K562 (cell line): ENCODE measurements around the gene TCEAL8. TPM values are rescaled to one million over a fixed set of nuclear protein-coding genes. Genes with fewer than 3 reads are reported as not detected.
A peak's percentile ranks its signal among the peaks of the same experiment; 100 is the strongest.

Source experiments
- CBX5 ChIP-seq: IDR thresholded peaks from 2 replicates; pipeline ENCODE4 v1.6.1; 2014; ENCODE audit warnings: low read depth, borderline replicate concordance
- CCNT2 ChIP-seq: IDR thresholded peaks from 2 replicates; pipeline ENCODE4 v1.6.1; 2011; ENCODE audit warnings: borderline replicate concordance, low read depth, mild to moderate bottlenecking, moderate library complexity, mixed read lengths, low read length; ENCODE audit not compliant: insufficient read length; ENCODE audit errors: extremely low read depth
- CHCHD3 ChIP-seq: fragments of 250-450 bp; sonication (Bioruptor Pico); IDR thresholded peaks from 2 replicates; pipeline ENCODE4 v2.1.2; 2022; ENCODE audit warnings: mild to moderate bottlenecking
- CHD7 ChIP-seq: fragments of 200-600 bp; sonication (generic); IDR thresholded peaks from one replicate; pipeline ENCODE4 v1.6.1; 2012; ENCODE audit warnings: mild to moderate bottlenecking, low read depth, low read length, inconsistent platforms
- MCM3 ChIP-seq: fragments of 450-650 bp; IDR thresholded peaks from 2 replicates; pipeline ENCODE4 v1.6.1; 2016
- MTA2 ChIP-seq: fragments of 450-650 bp; IDR thresholded peaks from 2 replicates; pipeline ENCODE4 v1.6.1; 2016; ENCODE audit warnings: low read depth
- SMARCA4 ChIP-seq: fragments of 450-650 bp; IDR thresholded peaks from 2 replicates; pipeline ENCODE4 v1.6.1; 2016
- STAT5B ChIP-seq: fragments of 250-450 bp; sonication (Bioruptor Pico); IDR thresholded peaks from 2 replicates; pipeline ENCODE4 v1.8.0; 2021; ENCODE audit warnings: mild to moderate bottlenecking, inconsistent platforms
- THRB ChIP-seq: fragments of 450-650 bp; formaldehyde crosslinking; conservative IDR thresholded peaks from 2 replicates; pipeline ENCODE4 v1.4.0; 2022; ENCODE audit warnings: mild to moderate bottlenecking, missing genetic modification characterization
- U2AF1 ChIP-seq: fragments of 200-400 bp; formaldehyde crosslinking; optimal IDR thresholded peaks from 2 replicates; pipeline ENCODE3; 2017; ENCODE audit warnings: mild to moderate bottlenecking, low read depth, low read length, moderate library complexity
- ZNF644 ChIP-seq: fragments of 200-800 bp; sonication (Bioruptor generic); IDR thresholded peaks from 2 replicates; pipeline ENCODE4 v1.6.1; 2016; ENCODE audit warnings: low read depth, missing genetic modification characterization, missing compliant biosample characterization
- ZNF766 ChIP-seq: fragments of 200-800 bp; sonication (Bioruptor generic); conservative IDR thresholded peaks from 2 replicates; pipeline ENCODE4 v1.6.1; 2016; ENCODE audit warnings: missing genetic modification characterization, missing compliant biosample characterization
- polyA plus RNA-seq, 8 experiments: library from polyadenylated mRNA; depleted of rRNA in 4 of 8; stranded (reverse) in 5 of 8; unstranded in 3 of 8; fragments of >200 nt; fragmentation: Nextera tagmentation in 2 of 8; fragmentation: Illumina TruSeq in 1 of 8; extraction: Ambion mirVana in 2 of 8; extraction: Trizol in 1 of 8; gene quantifications; 2 replicates each; pipeline versions ENCODE4 v1.2.1 to v1.2.3, GENCODE V29; 2011 to 2014; ENCODE audit warnings: inconsistent platforms in 1 of 8, missing spikeins in 1 of 8
- total RNA-seq, 7 experiments: library from RNA; depleted of rRNA in 6 of 7; stranded (reverse); fragments of >200 nt in 6 of 7; fragmentation: Illumina TruSeq in 2 of 7; extraction: Trizol in 2 of 7; gene quantifications; 2 replicates each; pipeline versions ENCODE4 v1.2.1 to v1.2.3, GENCODE V29; 2011 to 2021; ENCODE audit warnings: low replicate concordance in 1 of 7
- TF ChIP-seq, protein P1 (sequence below): IDR thresholded peaks from 2 replicates; pipeline ENCODE4 v1.6.1; 2016; ENCODE audit warnings: missing genetic modification characterization, missing compliant biosample characterization
- TF ChIP-seq, protein P2 (sequence below): fragments of 450-650 bp; formaldehyde crosslinking; IDR thresholded peaks from 2 replicates; pipeline ENCODE4 v1.4.0; 2020; ENCODE audit warnings: mild to moderate bottlenecking, moderate library complexity

Gene TCEAL8
- total and polyA plus RNA-seq, 9 of the 15 experiments (the other 6 are each of a cell fraction or from before 2014, with no cell fraction given), result 49.0 to 178 (median 101) TPM

- TF ChIP-seq CBX5, result no peak
- TF ChIP-seq CCNT2, result peak; percentile 12
- no peak for TF ChIP-seq ZNF644
- TF ChIP-seq ZNF766 (CRISPR knock-in tag), result peak; percentile 58; the same call in 1 of the 2 replicates
- no peak for TF ChIP-seq THRB (CRISPR knock-in tag)
- TF ChIP-seq SMARCA4, result peak; percentile 89
- TF ChIP-seq STAT5B (CRISPR knock-in tag), result no peak
- TF ChIP-seq, protein P1, sequence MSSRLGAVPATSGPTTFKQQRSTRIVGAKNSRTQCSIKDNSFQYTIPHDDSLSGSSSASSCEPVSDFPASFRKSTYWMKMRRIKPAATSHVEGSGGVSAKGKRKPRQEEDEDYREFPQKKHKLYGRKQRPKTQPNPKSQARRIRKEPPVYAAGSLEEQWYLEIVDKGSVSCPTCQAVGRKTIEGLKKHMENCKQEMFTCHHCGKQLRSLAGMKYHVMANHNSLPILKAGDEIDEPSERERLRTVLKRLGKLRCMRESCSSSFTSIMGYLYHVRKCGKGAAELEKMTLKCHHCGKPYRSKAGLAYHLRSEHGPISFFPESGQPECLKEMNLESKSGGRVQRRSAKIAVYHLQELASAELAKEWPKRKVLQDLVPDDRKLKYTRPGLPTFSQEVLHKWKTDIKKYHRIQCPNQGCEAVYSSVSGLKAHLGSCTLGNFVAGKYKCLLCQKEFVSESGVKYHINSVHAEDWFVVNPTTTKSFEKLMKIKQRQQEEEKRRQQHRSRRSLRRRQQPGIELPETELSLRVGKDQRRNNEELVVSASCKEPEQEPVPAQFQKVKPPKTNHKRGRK, result no peak
- no peak for TF ChIP-seq CHCHD3
- no peak for TF ChIP-seq U2AF1
- TF ChIP-seq CHD7, result no peak
- TF ChIP-seq, protein P2, sequence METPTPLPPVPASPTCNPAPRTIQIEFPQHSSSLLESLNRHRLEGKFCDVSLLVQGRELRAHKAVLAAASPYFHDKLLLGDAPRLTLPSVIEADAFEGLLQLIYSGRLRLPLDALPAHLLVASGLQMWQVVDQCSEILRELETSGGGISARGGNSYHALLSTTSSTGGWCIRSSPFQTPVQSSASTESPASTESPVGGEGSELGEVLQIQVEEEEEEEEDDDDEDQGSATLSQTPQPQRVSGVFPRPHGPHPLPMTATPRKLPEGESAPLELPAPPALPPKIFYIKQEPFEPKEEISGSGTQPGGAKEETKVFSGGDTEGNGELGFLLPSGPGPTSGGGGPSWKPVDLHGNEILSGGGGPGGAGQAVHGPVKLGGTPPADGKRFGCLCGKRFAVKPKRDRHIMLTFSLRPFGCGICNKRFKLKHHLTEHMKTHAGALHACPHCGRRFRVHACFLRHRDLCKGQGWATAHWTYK (CRISPR knock-in tag), result no peak
- peak; percentile 69 for TF ChIP-seq MTA2
- TF ChIP-seq MCM3, result no peak
These were observed 21.7 kb downstream of the TCEAL8 start (continued) for GRCh38 chrX:103233263-103233662.
